H1 (cell line): ENCODE results near the gene MAP3K10. TPM values are rescaled to one million over a fixed set of nuclear protein-coding genes. Genes with fewer than 3 reads are reported as not detected.

ENCODE experiments used
- CTCF ChIA-PET: fragments of 300-600 bp; sonication (Branson Sonifier 250); formaldehyde crosslinking; loops from one replicate; lab custom pipeline; 2021; ENCODE audit not compliant: partially characterized antibody; lab: Charles Lee
- POLR2A ChIA-PET: fragments of 300-600 bp; sonication (Branson Sonifier 250); formaldehyde crosslinking; loops from one replicate; lab custom pipeline; 2021; ENCODE audit warnings: inconsistent platforms; ENCODE audit not compliant: partially characterized antibody; lab: Charles Lee
- DNase-seq, 2 experiments: peaks; one replicate each; pipeline versions ENCODE4 v3.0.0 to v3.0.0-alpha.2; 2010 to 2022; ENCODE audit warnings: low spot score in 2 of 2, low read depth in 1 of 2, mixed read lengths in 1 of 2
- FAIRE-seq: peaks from 2 replicates; lab custom pipeline; 2011; peaks lifted over from hg19 to GRCh38; lab: Jason Lieb, UNC
- H2AFZ ChIP-seq: 2 replicates; pipeline ENCODE4 v1.8.1; 2012; ENCODE audit warnings: low read length, inconsistent platforms
- H2AK5ac ChIP-seq: 2 replicates; pipeline ENCODE4 v1.6.1; 2013; ENCODE audit warnings: low read depth, low read length
- H2BK120ac ChIP-seq: replicated peaks from 2 replicates; pipeline ENCODE3; 2013; ENCODE audit warnings: low read depth, low read length, inconsistent platforms
- H2BK12ac ChIP-seq: 2 replicates; pipeline ENCODE4 v1.6.1; 2013; ENCODE audit warnings: low read depth, low read length
- H2BK15ac ChIP-seq: 2 replicates; pipeline ENCODE4 v1.6.1; 2013; ENCODE audit warnings: low read length
- H2BK20ac ChIP-seq: 2 replicates; pipeline ENCODE4 v1.6.1; 2013; ENCODE audit warnings: low read length
- H2BK5ac ChIP-seq: 2 replicates; pipeline ENCODE4 v1.6.1; 2013; ENCODE audit warnings: low read depth, low read length
- H3K14ac ChIP-seq: 2 replicates; pipeline ENCODE4 v1.6.1; 2013; ENCODE audit warnings: inconsistent platforms; ENCODE audit not compliant: insufficient read length
- H3K18ac ChIP-seq: 2 replicates; pipeline ENCODE4 v1.6.1; 2013; ENCODE audit warnings: low read length; ENCODE audit errors: extremely low read depth
- H3K23ac ChIP-seq: 2 replicates; pipeline ENCODE4 v1.6.1; 2013; ENCODE audit warnings: inconsistent platforms; ENCODE audit not compliant: insufficient read length
- H3K23me2 ChIP-seq: 2 replicates; pipeline ENCODE4 v1.6.1; 2013; ENCODE audit warnings: low read depth, low read length
- H3K27ac ChIP-seq: 2 replicates; pipeline ENCODE4 v1.6.1; 2011; ENCODE audit warnings: low read depth, low read length, inconsistent platforms
- H3K27me3 ChIP-seq, 4 experiments: replicated peaks in 1 of 4; 1 replicate in 1 of 4; 2 replicates in 3 of 4; pipeline versions ENCODE4 v1.6.1 to v1.8.1; 2011 to 2013; ENCODE audit warnings: low read length in 3 of 4, mild to moderate bottlenecking in 3 of 4, inconsistent platforms in 2 of 4, mixed read lengths in 2 of 4, moderate library complexity in 1 of 4; ENCODE audit not compliant: control insufficient read depth in 3 of 4, insufficient read depth in 3 of 4; ENCODE audit errors: extremely low read depth in 1 of 4
- H3K36me3 ChIP-seq, 4 experiments: 2 replicates each; pipeline versions ENCODE4 v1.6.1 to v1.8.1; 2011 to 2013; ENCODE audit warnings: mild to moderate bottlenecking in 4 of 4, low read length in 3 of 4, moderate library complexity in 2 of 4, control low read depth in 1 of 4, inconsistent platforms in 1 of 4; ENCODE audit not compliant: insufficient read depth in 4 of 4, control insufficient read depth in 2 of 4
- H3K4ac ChIP-seq: replicated peaks from 2 replicates; pipeline ENCODE3; 2013; ENCODE audit warnings: low read length, low read depth, mixed read lengths, inconsistent platforms; ENCODE audit not compliant: insufficient read length
- H3K4me1 ChIP-seq, 4 experiments: replicated peaks in 1 of 4; 1 replicate in 1 of 4; 2 replicates in 3 of 4; pipeline versions ENCODE4 v1.6.1 to v1.8.1; 2011 to 2013; ENCODE audit warnings: low read length in 3 of 4, inconsistent platforms in 2 of 4, mixed read lengths in 1 of 4; ENCODE audit not compliant: insufficient read depth in 4 of 4, control insufficient read depth in 3 of 4
- H3K4me2 ChIP-seq, 2 experiments: 2 replicates each; pipeline versions ENCODE4 v1.6.1 to v1.8.1; 2011 to 2013; ENCODE audit warnings: low read depth in 2 of 2, low read length in 2 of 2, control low read depth in 1 of 2, inconsistent platforms in 1 of 2, mild to moderate bottlenecking in 1 of 2; ENCODE audit not compliant: insufficient read depth in 1 of 2
- H3K4me3 ChIP-seq, 4 experiments: fragments of 200-600, 300-600 bp in 1 of 4; sonication (generic), shearing (Covaris generic), sonication (Bioruptor Twin) in 1 of 4; 2 replicates each; pipeline versions ENCODE4 v1.5.1 to v1.8.1; 2011 to 2016; ENCODE audit warnings: low read length in 4 of 4, low read depth in 3 of 4, control low read depth in 2 of 4, inconsistent platforms in 2 of 4, mild to moderate bottlenecking in 2 of 4, mixed read lengths in 1 of 4, moderate library complexity in 1 of 4; ENCODE audit not compliant: insufficient read depth in 2 of 4; ENCODE audit errors: extremely low read depth in 1 of 4
- H3K56ac ChIP-seq: replicated peaks from 2 replicates; pipeline ENCODE3; 2013; ENCODE audit warnings: low read depth, mild to moderate bottlenecking, mixed read lengths, low read length, inconsistent platforms; ENCODE audit not compliant: insufficient read length
- H3K79me1 ChIP-seq: 2 replicates; pipeline ENCODE4 v1.6.1; 2013; ENCODE audit warnings: low read depth, low read length, control low read depth
- H3K79me2 ChIP-seq, 2 experiments: 2 replicates each; pipeline versions ENCODE4 v1.6.1 to v1.8.1; 2012 to 2013; ENCODE audit warnings: low read length in 2 of 2, mild to moderate bottlenecking in 2 of 2, inconsistent platforms in 1 of 2; ENCODE audit not compliant: insufficient read depth in 2 of 2, control insufficient read depth in 1 of 2
- H3K9ac ChIP-seq, 4 experiments: replicated peaks in 1 of 4; 1 replicate in 1 of 4; 2 replicates in 3 of 4; pipeline versions ENCODE4 v1.6.1 to v1.8.1; 2011 to 2013; ENCODE audit warnings: low read depth in 3 of 4, low read length in 3 of 4, control low read depth in 2 of 4, mild to moderate bottlenecking in 2 of 4, moderate library complexity in 2 of 4, inconsistent platforms in 1 of 4; ENCODE audit errors: extremely low read depth in 1 of 4
- H3K9me3 ChIP-seq, 2 experiments: 2 replicates each; pipeline versions ENCODE4 v1.6.1 to v1.8.1; 2012 to 2013; ENCODE audit warnings: mild to moderate bottlenecking in 2 of 2, moderate library complexity in 2 of 2, control low read depth in 1 of 2, inconsistent platforms in 1 of 2, low read depth in 1 of 2, low read length in 1 of 2, mixed read lengths in 1 of 2; ENCODE audit not compliant: insufficient read depth in 2 of 2
- H4K20me1 ChIP-seq, 2 experiments: replicated peaks in 1 of 2; 2 replicates each; pipeline versions ENCODE3 to v1.8.1; 2011 to 2013; ENCODE audit warnings: inconsistent platforms in 2 of 2, low read length in 2 of 2, mild to moderate bottlenecking in 1 of 2; ENCODE audit not compliant: insufficient read depth in 2 of 2, control insufficient read depth in 1 of 2
- H4K5ac ChIP-seq: 2 replicates; pipeline ENCODE4 v1.6.1; 2013; ENCODE audit warnings: low read length, low read depth, mixed read lengths, inconsistent platforms; ENCODE audit not compliant: insufficient read length
- H4K8ac ChIP-seq: 2 replicates; pipeline ENCODE4 v1.8.0; 2013; ENCODE audit warnings: mild to moderate bottlenecking, moderate library complexity, low read length, inconsistent platforms; ENCODE audit not compliant: insufficient read depth; ENCODE audit errors: extremely low read depth
- H4K91ac ChIP-seq: replicated peaks from 2 replicates; pipeline ENCODE3; 2013; ENCODE audit warnings: low read length, mixed read lengths, inconsistent platforms; ENCODE audit not compliant: insufficient read length
- BACH1 ChIP-seq: IDR thresholded peaks from 2 replicates; pipeline ENCODE4 v1.6.1; 2012; ENCODE audit warnings: low read length, improper control_type of control experiment
- CBX8 ChIP-seq: fragments of 300-800, 300-1000 bp; sonication (generic); IDR thresholded peaks from 2 replicates; pipeline ENCODE4 v1.7.1; 2016; ENCODE audit warnings: low read depth, low read length, borderline replicate concordance
- CEBPB ChIP-seq: IDR thresholded peaks from 2 replicates; pipeline ENCODE4 v1.6.1; 2012; ENCODE audit warnings: low read depth, low read length
- EP300 ChIP-seq, 2 experiments: IDR thresholded peaks; 1 replicate in 1 of 2; 2 replicates in 1 of 2; pipeline ENCODE4 v1.6.1; 2011 to 2012; ENCODE audit warnings: low read depth in 2 of 2, low read length in 2 of 2, mild to moderate bottlenecking in 2 of 2, borderline replicate concordance in 1 of 2, inconsistent platforms in 1 of 2, moderate library complexity in 1 of 2
- KDM1A ChIP-seq: fragments of 200-600, 300-600 bp; sonication (generic); IDR thresholded peaks from 2 replicates; pipeline ENCODE4 v1.7.1; 2016; ENCODE audit warnings: mild to moderate bottlenecking, low read length, borderline replicate concordance
- RFX5 ChIP-seq: IDR thresholded peaks from 2 replicates; pipeline ENCODE4 v1.6.1; 2011; ENCODE audit warnings: low read depth, low read length, improper control_type of control experiment, borderline replicate concordance
- SAP30 ChIP-seq: fragments of 300-600 bp; sonication (generic); IDR thresholded peaks from 2 replicates; pipeline ENCODE4 v1.7.1; 2012; ENCODE audit warnings: low read length, moderate library complexity, mild to moderate bottlenecking, inconsistent platforms; ENCODE audit not compliant: insufficient read depth, insufficient replicate concordance
- SIN3A ChIP-seq, 2 experiments: IDR thresholded peaks in 1 of 2; conservative IDR thresholded peaks in 1 of 2; 2 replicates each; pipeline ENCODE4 v1.6.1; 2011 to 2012; ENCODE audit warnings: low read length in 2 of 2, improper control_type of control experiment in 1 of 2, low read depth in 1 of 2, mild to moderate bottlenecking in 1 of 2
- SRF ChIP-seq: IDR thresholded peaks from 2 replicates; pipeline ENCODE4 v1.6.1; 2011; ENCODE audit warnings: mild to moderate bottlenecking, low read depth, low read length, moderate library complexity
- TCF12 ChIP-seq: IDR thresholded peaks from 2 replicates; pipeline ENCODE4 v1.6.1; 2011; ENCODE audit warnings: low read depth, mild to moderate bottlenecking, low read length
- TEAD4 ChIP-seq: IDR thresholded peaks from 2 replicates; pipeline ENCODE4 v1.6.1; 2012; ENCODE audit warnings: low read depth, low read length, inconsistent platforms, mixed read lengths
- WGBS, 2 experiments: shearing (Covaris generic) in 1 of 2; methylation state at CpG; one replicate each; pipeline versions ENCODE4 v1.1.6 to v1.1.7; 2013 to 2015; ENCODE audit warnings: low lambda C conversion rate in 2 of 2, mixed read lengths in 2 of 2, inconsistent platforms in 1 of 2, low coverage in 1 of 2, missing lambda C conversion rate in 1 of 2; ENCODE audit not compliant: insufficient replicate concordance in 2 of 2, insufficient coverage in 1 of 2, insufficient read length in 1 of 2; ENCODE audit errors: extremely low coverage in 1 of 2, missing lambda C conversion rate in 1 of 2; 5-methylcytosine and 5-hydroxymethylcytosine counted together
- polyA plus RNA-seq, 7 experiments: library from polyadenylated mRNA; depleted of rRNA in 3 of 7; stranded (reverse) in 5 of 7; unstranded in 2 of 7; fragments of >200 nt in 5 of 7; fragments of 200-250 nt in 2 of 7; gene quantifications; 1 replicate in 5 of 7; 2 replicates in 1 of 7; 4 replicates in 1 of 7; pipeline versions ENCODE4 v1.2.1 to v1.2.3, GENCODE V29; 2011 to 2013; ENCODE audit warnings: missing spikeins in 2 of 7, mixed read lengths in 2 of 7
- total RNA-seq: library from RNA; stranded (reverse); fragmentation: NEBNext Ultra II Directional; extraction: Animal tissue kit (Norgen Biotek cat#: 25700); gene quantifications from 2 replicates; pipeline ENCODE4 v1.2.1, GENCODE V29; 2021
- TF ChIP-seq, protein P1 (sequence below): IDR thresholded peaks from 2 replicates; pipeline ENCODE4 v1.6.1; 2012; ENCODE audit warnings: inconsistent platforms
- TF ChIP-seq, protein P2 (sequence below): IDR thresholded peaks from 2 replicates; pipeline ENCODE4 v1.6.1; 2011; ENCODE audit warnings: low read depth, mild to moderate bottlenecking, low read length; ENCODE audit not compliant: insufficient read depth

MAP3K10 gene
- total and polyA plus RNA-seq, 2 of the 8 experiments (the other 6 are each of a cell fraction or from before 2014, with no cell fraction given) = 4.9 to 15.9 TPM

DNA sequence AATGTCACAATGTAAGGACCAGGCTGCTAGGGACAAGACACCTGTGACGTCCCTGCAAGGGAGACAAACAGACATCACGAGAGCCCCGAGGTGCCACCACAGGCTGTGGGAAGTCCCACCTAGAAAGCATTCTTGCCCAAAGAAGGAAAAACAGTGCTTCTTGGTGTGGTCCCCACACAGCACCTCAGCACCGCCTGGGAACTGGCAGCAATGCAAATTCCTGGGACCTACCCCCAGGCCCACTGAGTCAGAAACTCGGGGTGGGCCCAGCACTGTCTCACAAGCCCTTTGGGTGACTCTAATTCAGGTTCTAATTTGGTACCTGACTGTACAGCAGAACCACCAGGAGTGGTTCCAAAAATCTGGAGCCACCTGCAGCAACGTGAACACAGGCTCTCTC, 49.1 kb downstream of the MAP3K10 start:
- POLR2A ChIA-PET = interaction anchor here (1.4 kb wide), 1 partner anchor 41 kb away, joined by 3 read pairs; no protein-coding TSS in a partner anchor
- no peak overlapping the region for H4K91ac ChIP-seq
- H3K9me3 ChIP-seq = no peaks in the 10 kb centered on the region
- no peak overlapping the region for H3K14ac ChIP-seq
- no peak overlapping the region for H3K23ac ChIP-seq
- no peak overlapping the region for H2BK15ac ChIP-seq
- H3K79me1 ChIP-seq = peaks cover 2% of the 10 kb centered on the region; the same call in 1 of the 2 replicates
- H3K4ac ChIP-seq = no peak overlapping the region
- H2BK5ac ChIP-seq = no peak overlapping the region
- no peak overlapping the region for H3K27ac ChIP-seq
- no peak overlapping the region for H2AK5ac ChIP-seq
- no peak overlapping the region for H3K4me2 ChIP-seq
- no peak overlapping the region for H4K8ac ChIP-seq
- FAIRE-seq (no peak), DNase-seq (no peak)
- peaks cover 2 to 8% of the 10 kb centered on the region in 2 experiments for H4K20me1 ChIP-seq
- H3K36me3 ChIP-seq = peaks cover 4 to 32% (median 10%) of the 10 kb centered on the region in 4 experiments; a peak in 5 of 8 replicates
- H2BK20ac ChIP-seq = no peak overlapping the region
- CTCF ChIA-PET = interaction anchor here (1.5 kb wide), 1 partner anchor 9 kb away, joined by 6 read pairs; no protein-coding TSS in a partner anchor
- H3K79me2 ChIP-seq = no peaks in the 10 kb centered on the region
- H3K56ac ChIP-seq = no peak overlapping the region
- H2AFZ ChIP-seq = no peak overlapping the region
- H3K27me3 ChIP-seq = no peaks in the 10 kb centered on the region
- 91% methylated on average over 6 of the region's 6 CpGs; no CpG with 5 or more reads in 1 of the 2 experiments for WGBS, 2 experiments
- H3K4me1 ChIP-seq = no peaks in the 10 kb centered on the region; a peak in 1 of 7 replicates
- no peaks in the 10 kb centered on the region for H3K23me2 ChIP-seq
- H3K18ac ChIP-seq = no peak overlapping the region
- H2BK120ac ChIP-seq = no peak overlapping the region
- no peak overlapping the region for H3K9ac ChIP-seq
- H3K4me3 ChIP-seq = no peak overlapping the region
- no peak overlapping the region for H4K5ac ChIP-seq
- H2BK12ac ChIP-seq = no peak overlapping the region
- TF ChIP-seq, protein P1, sequence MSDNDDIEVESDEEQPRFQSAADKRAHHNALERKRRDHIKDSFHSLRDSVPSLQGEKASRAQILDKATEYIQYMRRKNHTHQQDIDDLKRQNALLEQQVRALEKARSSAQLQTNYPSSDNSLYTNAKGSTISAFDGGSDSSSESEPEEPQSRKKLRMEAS = no peak
- no peak for TF ChIP-seq CBX8
- TF ChIP-seq KDM1A = no peak
- TF ChIP-seq EP300 (IDR thresholded peaks at IDR 0.05; ENCODE audit: borderline replicate concordance in 1 of 2, low read depth in 2 of 2, low read length in 2 of 2) = no peak
- TF ChIP-seq, protein P2, sequence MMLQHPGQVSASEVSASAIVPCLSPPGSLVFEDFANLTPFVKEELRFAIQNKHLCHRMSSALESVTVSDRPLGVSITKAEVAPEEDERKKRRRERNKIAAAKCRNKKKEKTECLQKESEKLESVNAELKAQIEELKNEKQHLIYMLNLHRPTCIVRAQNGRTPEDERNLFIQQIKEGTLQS = no peak
- no peak for TF ChIP-seq SAP30
- no peak for TF ChIP-seq CEBPB
- no peak for TF ChIP-seq SRF
- no peak for TF ChIP-seq BACH1
- no peak for TF ChIP-seq TCF12
- TF ChIP-seq TEAD4 = no peak
- TF ChIP-seq RFX5 = no peak
- TF ChIP-seq SIN3A (conservative IDR thresholded peaks at IDR 0.05 in 1 of 2, IDR thresholded peaks at IDR 0.05 in 1 of 2; ENCODE audit: low read depth in 1 of 2, low read length in 2 of 2) = no peak
